ENCODE results near the gene PLP2. TPM values are rescaled to one million over a fixed set of nuclear protein-coding genes. Genes with fewer than 3 reads are reported as not detected.
"Not testable (repeated sequence)": the region's sequence is repeated elsewhere in the genome, so short reads cannot be mapped to it uniquely, and the experiment has no call there.

The PLP2 gene
- total RNA-seq, 3 donors from 2014 or later (not counting 1 experiment from before 2014, with no cell fraction given): 29.3 to 69.7 (median 34.8) TPM

DNA sequence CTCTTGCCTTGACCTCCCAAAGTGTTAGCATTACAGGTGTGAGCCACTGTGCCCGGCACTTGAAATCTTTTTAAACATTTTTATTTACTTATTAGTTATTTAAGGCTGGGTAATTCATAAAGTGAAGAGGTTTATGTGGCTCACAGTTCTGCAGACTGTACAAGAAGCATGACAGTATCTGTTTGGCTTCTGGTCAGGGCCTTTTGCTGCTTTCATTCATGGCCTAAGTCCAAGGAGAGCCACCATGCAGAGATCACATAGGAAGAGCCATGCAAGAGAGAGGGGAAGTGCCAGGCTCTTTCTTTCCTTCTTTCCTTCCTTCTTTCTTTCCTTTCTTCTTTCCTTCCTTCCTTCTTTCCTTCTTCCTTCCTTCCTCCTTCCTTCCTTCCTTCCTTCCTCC lies 37.9 kb upstream of the PLP2 start:
- DNase-seq (no peak), ATAC-seq (no peak)
- Histone ChIP-seq H3K27me3 (ENCODE audit: control insufficient read depth, insufficient read depth, low read length) (no peaks in the 10 kb centered on the region), H3K9me3 (ENCODE audit: control insufficient read depth, insufficient read depth, low read length) (peaks cover under 1% of the 10 kb centered on the region), H3K27ac (ENCODE audit: low read length) (no peak overlapping the region), H3K4me3 (ENCODE audit: low read length) (no peak overlapping the region), H3K36me3 (ENCODE audit: control insufficient read depth, insufficient read depth, low read length) (no peaks in the 10 kb centered on the region), H3K4me1 (ENCODE audit: control insufficient read depth, insufficient read depth, low read length) (no peaks in the 10 kb centered on the region)
- intact Hi-C loops (cut with micrococcal nuclease): no loop called here
- no peak overlapping the region for H3K4me3 Mint-ChIP-seq
- TF ChIP-seq, protein P1, sequence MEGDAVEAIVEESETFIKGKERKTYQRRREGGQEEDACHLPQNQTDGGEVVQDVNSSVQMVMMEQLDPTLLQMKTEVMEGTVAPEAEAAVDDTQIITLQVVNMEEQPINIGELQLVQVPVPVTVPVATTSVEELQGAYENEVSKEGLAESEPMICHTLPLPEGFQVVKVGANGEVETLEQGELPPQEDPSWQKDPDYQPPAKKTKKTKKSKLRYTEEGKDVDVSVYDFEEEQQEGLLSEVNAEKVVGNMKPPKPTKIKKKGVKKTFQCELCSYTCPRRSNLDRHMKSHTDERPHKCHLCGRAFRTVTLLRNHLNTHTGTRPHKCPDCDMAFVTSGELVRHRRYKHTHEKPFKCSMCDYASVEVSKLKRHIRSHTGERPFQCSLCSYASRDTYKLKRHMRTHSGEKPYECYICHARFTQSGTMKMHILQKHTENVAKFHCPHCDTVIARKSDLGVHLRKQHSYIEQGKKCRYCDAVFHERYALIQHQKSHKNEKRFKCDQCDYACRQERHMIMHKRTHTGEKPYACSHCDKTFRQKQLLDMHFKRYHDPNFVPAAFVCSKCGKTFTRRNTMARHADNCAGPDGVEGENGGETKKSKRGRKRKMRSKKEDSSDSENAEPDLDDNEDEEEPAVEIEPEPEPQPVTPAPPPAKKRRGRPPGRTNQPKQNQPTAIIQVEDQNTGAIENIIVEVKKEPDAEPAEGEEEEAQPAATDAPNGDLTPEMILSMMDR (IDR thresholded peaks at IDR 0.05): no peak
- WGBS (ENCODE audit: insufficient coverage): no CpG with 5 or more reads among the region's 1 CpG
- H3K27me3 Mint-ChIP-seq (ENCODE audit: low read depth in 2 of 2): no peaks in the 10 kb centered on the region
- H3K9me3 Mint-ChIP-seq: peaks cover 0 to 2% of the 10 kb centered on the region in 2 donors
- no peak overlapping the region for H3K27ac Mint-ChIP-seq
- H3K4me1 Mint-ChIP-seq: no peaks in the 10 kb centered on the region
- no peaks in the 10 kb centered on the region for H3K36me3 Mint-ChIP-seq

DNA sequence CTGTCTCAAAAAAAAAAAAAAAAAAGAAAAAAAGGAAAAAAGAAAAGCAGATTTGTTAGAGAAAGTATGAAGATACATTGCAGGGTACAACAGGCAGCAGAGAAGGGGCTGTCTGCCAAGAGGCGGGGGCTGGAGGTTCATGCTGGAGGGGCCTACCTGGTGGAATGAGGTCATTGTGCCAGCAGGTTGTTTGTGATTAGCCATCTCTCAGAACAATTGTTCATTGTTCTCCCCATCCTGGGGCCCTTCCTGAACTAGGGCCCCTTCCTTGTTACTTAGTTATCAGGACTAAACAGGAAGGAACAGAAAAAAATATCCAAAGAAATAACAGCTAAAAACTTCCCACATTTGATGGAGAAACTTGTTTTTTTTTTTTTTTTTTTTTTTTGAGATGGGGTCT lies 34.2 kb upstream of the PLP2 start:
- H3K9me3 ChIP-seq (ENCODE audit: control insufficient read depth, insufficient read depth, low read length): peaks cover 18% of the 10 kb centered on the region
- H3K27ac Mint-ChIP-seq: no peak overlapping the region
- no peaks in the 10 kb centered on the region for H3K27me3 Mint-ChIP-seq (ENCODE audit: low read depth in 2 of 2)
- H3K9me3 Mint-ChIP-seq: peaks cover 0 to 2% of the 10 kb centered on the region in 2 donors
- 100% methylated on average over 1 of the region's 1 CpG for WGBS (ENCODE audit: insufficient coverage)
- no peak overlapping the region for H3K4me3 ChIP-seq (ENCODE audit: low read length)
- H3K4me1 Mint-ChIP-seq: no peaks in the 10 kb centered on the region
- no peak for DNase-seq
- no peak for ATAC-seq
- H3K36me3 Mint-ChIP-seq: peaks cover 19% of the 10 kb centered on the region
- H3K27ac ChIP-seq (ENCODE audit: low read length): no peak overlapping the region
- H3K27me3 ChIP-seq (ENCODE audit: control insufficient read depth, insufficient read depth, low read length): no peaks in the 10 kb centered on the region
- H3K4me1 ChIP-seq (ENCODE audit: control insufficient read depth, insufficient read depth, low read length): no peaks in the 10 kb centered on the region
- no peaks in the 10 kb centered on the region for H3K36me3 ChIP-seq (ENCODE audit: control insufficient read depth, insufficient read depth, low read length)
- intact Hi-C loops (cut with micrococcal nuclease): no loop called here
- H3K4me3 Mint-ChIP-seq: no peak overlapping the region
- TF ChIP-seq, protein P1 (IDR thresholded peaks at IDR 0.05): no peak

DNA sequence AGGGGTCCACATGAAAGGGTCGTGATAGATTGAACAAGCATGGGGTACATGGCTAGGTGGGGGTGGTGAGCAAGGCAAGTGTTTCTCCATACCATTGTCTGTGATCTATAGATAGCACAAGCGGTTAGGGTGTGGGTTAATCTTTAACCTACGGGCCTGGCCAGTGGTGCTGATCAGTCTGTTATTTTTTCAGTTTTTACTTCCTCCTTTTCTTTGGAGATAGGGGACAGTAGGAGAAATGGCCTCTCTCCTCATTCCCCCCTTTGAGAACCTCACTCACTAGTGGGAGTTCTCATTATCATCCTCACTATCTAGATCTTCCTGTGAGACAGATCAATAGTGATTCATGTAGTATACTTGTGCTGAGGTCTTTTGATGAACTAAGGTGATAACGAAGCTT lies 32.0 kb upstream of the PLP2 start:
- no peak overlapping the region for H3K27ac ChIP-seq (ENCODE audit: low read length)
- no peak overlapping the region for H3K4me3 ChIP-seq (ENCODE audit: low read length)
- H3K4me3 Mint-ChIP-seq: no peak overlapping the region
- peaks cover 19% of the 10 kb centered on the region for H3K36me3 Mint-ChIP-seq
- no peaks in the 10 kb centered on the region for H3K27me3 Mint-ChIP-seq (ENCODE audit: low read depth in 2 of 2)
- intact Hi-C loops (cut with micrococcal nuclease): no loop called here
- H3K27ac Mint-ChIP-seq: no peak overlapping the region
- H3K4me1 Mint-ChIP-seq: no peaks in the 10 kb centered on the region
- DNase-seq: no peak
- peaks cover 0 to 2% of the 10 kb centered on the region in 2 donors for H3K9me3 Mint-ChIP-seq
- no peak for ATAC-seq
- TF ChIP-seq, protein P1 (IDR thresholded peaks at IDR 0.05): no peak
- WGBS (ENCODE audit: insufficient coverage): 82% methylated on average over 1 of the region's 4 CpGs
- no peaks in the 10 kb centered on the region for H3K4me1 ChIP-seq (ENCODE audit: control insufficient read depth, insufficient read depth, low read length)
- no peaks in the 10 kb centered on the region for H3K27me3 ChIP-seq (ENCODE audit: control insufficient read depth, insufficient read depth, low read length)
- H3K9me3 ChIP-seq (ENCODE audit: control insufficient read depth, insufficient read depth, low read length): peaks cover 18% of the 10 kb centered on the region
- no peaks in the 10 kb centered on the region for H3K36me3 ChIP-seq (ENCODE audit: control insufficient read depth, insufficient read depth, low read length)

DNA sequence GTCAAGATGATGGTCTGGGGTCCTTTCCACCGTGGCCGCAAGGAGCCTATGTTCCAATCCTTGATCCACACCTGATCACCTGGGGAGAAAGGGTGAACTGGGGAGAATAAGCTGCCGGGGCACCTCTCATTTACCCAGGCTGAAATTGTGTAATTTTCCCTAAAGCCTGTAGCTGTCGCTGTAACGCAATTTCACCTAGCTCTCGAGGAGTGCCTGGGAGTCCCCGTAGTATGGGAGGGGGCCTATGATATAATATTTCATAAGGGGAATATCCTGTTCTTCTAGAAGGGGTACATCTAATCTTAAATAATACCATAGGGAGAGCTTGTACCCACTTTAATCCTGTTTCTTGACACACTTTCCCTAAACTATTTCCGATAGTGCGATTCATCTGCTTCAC lies 29.4 kb upstream of the PLP2 start:
- H3K27ac Mint-ChIP-seq; H3K4me3 ChIP-seq (ENCODE audit: low read length); H3K9me3 Mint-ChIP-seq; H3K4me1 ChIP-seq (ENCODE audit: control insufficient read depth, insufficient read depth, low read length); intact Hi-C loops (cut with micrococcal nuclease); H3K27ac ChIP-seq (ENCODE audit: low read length); H3K27me3 ChIP-seq (ENCODE audit: control insufficient read depth, insufficient read depth, low read length); H3K36me3 ChIP-seq (ENCODE audit: control insufficient read depth, insufficient read depth, low read length); ATAC-seq; H3K27me3 Mint-ChIP-seq (ENCODE audit: low read depth in 2 of 2); H3K4me1 Mint-ChIP-seq; H3K4me3 Mint-ChIP-seq: not testable (repeated sequence)
- peaks cover 18% of the 10 kb centered on the region for H3K9me3 ChIP-seq (ENCODE audit: control insufficient read depth, insufficient read depth, low read length)
- WGBS (ENCODE audit: insufficient coverage): 52% methylated on average over 2 of the region's 9 CpGs
- DNase-seq: peak in 1 of 2 donors; percentile 33
- peaks cover 19% of the 10 kb centered on the region for H3K36me3 Mint-ChIP-seq

DNA sequence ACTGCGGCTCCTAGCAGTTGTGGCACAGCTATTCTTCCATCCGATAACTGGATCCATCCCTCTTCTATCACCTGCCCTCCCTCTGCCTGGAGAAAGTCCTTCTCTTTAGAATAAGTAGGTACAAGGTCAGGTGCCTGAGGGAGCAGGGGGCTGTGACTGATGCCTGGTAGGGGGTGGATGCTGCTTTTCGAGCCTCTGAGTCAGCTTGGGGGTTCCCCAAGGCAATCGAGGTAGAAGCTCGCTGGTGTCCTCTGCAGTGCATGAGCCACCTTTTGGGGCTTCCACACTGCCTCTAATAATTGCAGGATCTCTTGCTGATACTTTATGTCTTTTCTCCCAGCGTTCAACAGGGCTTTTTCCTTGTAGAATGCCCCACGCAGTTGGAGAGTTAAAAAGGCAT lies 28.5 kb upstream of the PLP2 start:
- H3K9me3 ChIP-seq (ENCODE audit: control insufficient read depth, insufficient read depth, low read length): peaks cover 18% of the 10 kb centered on the region
- WGBS (ENCODE audit: insufficient coverage): 86% methylated on average over 5 of the region's 7 CpGs
- H3K4me3 ChIP-seq (ENCODE audit: low read length); H3K27me3 ChIP-seq (ENCODE audit: control insufficient read depth, insufficient read depth, low read length); H3K27me3 Mint-ChIP-seq (ENCODE audit: low read depth in 2 of 2); H3K4me3 Mint-ChIP-seq; ATAC-seq; H3K36me3 ChIP-seq (ENCODE audit: control insufficient read depth, insufficient read depth, low read length); DNase-seq; H3K9me3 Mint-ChIP-seq; intact Hi-C loops (cut with micrococcal nuclease); H3K4me1 Mint-ChIP-seq; H3K4me1 ChIP-seq (ENCODE audit: control insufficient read depth, insufficient read depth, low read length); H3K27ac ChIP-seq (ENCODE audit: low read length); H3K27ac Mint-ChIP-seq: not testable (repeated sequence)
- H3K36me3 Mint-ChIP-seq: peaks cover 19% of the 10 kb centered on the region

Data from natural killer cell (primary cell).